ENCODE data around the gene SETD9. TPM values are rescaled to one million over a fixed set of nuclear protein-coding genes. Genes with fewer than 3 reads are reported as not detected.

The SETD9 gene, protein sequence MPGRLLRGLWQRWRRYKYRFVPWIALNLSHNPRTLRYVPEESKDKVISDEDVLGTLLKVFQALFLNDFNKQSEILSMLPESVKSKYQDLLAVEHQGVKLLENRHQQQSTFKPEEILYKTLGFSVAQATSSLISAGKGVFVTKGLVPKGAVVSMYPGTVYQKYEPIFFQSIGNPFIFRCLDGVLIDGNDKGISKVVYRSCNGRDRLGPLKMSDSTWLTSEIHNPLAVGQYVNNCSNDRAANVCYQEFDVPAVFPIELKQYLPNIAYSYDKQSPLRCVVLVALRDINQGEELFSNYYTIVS
- 4.7 TPM for total RNA-seq

DNA sequence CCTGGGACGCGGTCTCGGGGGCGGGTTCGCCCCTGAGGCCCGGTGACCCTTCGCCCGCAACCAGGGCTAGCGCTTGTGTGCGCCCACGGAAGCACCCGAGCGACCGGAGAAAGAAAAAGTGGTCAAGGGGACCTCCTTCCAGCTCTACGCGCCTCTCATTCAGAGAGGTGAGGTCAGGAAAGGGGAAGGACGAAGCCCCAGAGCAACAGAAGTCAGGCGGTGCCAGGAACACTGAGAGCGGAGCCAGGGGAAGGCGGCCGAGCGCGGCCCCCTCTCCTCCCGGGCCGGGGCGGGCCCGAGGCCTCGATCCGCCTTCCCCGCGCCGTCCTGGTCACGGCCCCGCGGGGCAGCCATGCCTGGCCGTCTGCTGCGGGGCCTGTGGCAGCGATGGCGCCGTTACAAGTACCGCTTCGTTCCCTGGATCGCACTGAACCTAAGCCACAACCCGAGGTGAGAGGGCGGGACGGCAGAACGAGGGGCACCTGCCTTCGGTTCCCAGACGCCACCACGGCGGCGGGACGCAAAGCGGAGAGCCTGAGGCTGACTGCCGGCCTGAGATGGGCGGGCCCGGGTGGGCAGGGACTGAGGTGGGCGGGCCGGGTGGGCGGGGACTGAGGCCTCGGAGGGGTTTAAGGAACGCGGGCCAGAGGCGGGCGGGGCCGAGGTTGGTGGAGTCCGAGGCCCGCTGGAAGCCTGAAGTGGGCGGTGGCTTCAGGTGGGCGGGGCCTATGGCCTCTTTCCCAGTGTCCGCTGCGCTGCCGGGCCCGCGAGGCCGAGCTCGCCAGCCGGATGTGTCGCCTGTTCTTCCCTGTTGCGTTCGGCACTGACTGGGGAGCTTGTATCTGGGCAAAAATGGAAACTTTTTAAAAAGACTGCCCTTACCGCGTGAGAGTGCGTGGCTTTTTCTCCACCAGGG lies at the start of gene SETD9:
TSS of gene SETD9 (plus strand) at position 303 of the 916 bp plus-strand sequence. CDS start at position 353, 50 bp downstream.
- DNase-seq: peak; percentile 97

DNA sequence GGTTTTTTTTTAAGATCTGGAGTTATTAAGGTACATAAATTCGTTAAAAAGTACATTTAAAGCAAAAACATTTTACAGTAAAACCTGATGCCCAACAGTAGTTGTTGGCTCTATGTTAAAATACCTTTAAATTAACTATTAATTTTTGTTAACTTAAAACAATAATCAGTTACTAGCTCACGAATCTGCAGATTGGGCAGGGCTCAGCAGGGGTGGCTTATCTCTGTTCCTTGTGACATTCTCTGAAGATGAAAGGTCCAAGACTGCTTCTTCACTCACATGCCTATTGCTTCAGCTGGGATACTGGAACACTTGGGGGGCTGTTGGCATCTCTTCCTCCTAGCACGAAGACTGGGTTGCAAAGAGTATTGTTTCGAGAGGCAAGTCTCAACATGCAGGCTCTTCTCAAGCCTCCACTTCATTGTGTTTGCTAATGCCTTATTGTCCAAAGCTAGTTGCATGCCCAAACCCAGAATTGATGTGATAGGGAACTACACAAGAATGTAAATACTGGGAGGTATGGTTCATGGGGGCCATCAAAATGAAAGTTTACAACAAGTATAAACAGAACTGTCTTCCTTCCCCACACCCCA lies 47.4 kb upstream of the SETD9 start:
- DNase-seq: no peak

DNA sequence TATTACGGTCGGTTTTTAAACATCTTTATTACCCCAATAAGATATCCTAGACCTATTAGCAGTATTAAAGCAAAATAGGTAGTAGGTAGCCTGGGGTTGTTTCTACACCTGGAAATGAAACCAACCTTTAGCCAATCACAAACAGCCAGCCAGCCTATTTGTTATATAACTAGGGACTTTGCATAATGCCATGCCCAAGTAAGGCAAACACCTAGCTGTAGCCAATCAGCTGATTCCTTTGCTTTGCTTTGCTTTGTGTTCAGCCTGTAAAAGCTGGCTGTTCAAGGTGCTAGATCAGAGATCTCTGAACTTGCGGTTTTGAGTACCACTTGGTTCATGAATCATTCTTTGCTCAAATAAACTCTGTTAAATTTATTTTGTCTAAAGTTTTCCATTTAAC lies 46.5 kb upstream of the SETD9 start:
- no peak for DNase-seq

DNA sequence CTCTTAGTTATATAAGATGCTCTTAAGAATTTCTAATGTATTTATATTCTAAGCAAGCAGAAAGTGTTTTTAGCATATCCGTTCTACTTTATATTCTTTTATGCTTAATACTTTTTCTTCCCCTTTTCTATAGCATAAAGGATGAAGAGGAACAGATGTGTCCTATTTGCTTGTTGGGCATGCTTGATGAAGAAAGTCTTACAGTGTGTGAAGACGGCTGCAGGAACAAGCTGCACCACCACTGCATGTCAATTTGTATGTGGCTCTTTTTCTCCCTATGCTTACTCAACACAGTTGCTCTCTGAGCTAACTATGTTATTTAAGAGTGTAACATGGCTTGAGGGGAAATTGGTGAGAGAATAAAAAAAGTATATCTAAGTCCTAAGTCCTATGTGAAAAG lies 37.6 kb upstream of the SETD9 start:
- DNase-seq: no peak

DNA sequence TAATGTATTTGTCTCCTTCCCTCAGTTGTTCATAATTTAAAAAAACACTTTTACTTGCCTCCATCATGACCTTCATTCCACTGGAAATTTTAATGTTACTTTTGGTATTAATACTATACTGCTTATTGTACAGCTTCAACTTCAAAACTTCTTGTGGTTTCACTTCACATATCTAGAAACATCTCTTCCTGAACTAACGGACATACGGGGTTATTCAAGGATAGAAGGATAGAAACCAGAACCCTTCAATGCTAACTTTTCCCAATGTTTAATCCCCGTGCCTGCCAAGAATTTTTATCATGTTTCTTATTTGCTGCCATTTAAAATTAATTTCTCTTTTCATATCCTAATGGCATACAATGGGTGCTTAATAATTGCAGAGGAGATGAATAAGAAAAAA lies 36.3 kb upstream of the SETD9 start:
- no peak for DNase-seq

DNA sequence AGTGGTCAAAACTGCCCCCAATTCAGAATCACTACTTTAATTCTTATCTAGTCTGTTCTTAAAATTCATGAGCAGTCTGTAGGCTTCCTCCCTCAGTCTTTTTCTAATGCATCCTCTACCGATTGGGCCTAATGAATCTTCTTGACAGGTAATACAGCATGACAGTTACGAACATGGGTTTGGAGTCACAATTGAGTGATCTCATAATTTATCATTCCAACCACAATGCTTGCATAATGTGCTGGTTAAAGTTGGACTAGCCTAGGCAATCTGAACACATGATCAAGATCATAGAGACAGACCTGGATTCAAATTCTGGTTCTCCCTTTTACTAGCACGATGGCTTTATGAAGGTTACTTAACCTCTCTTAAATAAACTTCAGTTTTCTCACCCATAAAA lies 33.1 kb upstream of the SETD9 start:
- DNase-seq: no peak

DNA sequence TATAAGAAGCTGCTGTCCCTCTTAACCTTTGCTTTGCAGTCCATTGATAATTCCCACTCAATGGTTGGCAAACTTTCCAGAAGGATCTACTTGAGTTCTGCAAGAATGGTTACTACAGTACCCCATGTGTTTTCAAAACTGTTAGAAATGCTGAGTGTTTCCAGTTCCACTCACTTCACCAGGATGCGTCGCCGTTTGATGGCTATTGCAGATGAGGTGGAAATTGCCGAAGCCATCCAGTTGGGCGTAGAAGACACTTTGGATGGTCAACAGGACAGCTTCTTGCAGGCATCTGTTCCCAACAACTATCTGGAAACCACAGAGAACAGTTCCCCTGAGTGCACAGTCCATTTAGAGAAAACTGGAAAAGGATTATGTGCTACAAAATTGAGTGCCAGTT lies 27.8 kb upstream of the SETD9 start:
- DNase-seq: no peak

DNA sequence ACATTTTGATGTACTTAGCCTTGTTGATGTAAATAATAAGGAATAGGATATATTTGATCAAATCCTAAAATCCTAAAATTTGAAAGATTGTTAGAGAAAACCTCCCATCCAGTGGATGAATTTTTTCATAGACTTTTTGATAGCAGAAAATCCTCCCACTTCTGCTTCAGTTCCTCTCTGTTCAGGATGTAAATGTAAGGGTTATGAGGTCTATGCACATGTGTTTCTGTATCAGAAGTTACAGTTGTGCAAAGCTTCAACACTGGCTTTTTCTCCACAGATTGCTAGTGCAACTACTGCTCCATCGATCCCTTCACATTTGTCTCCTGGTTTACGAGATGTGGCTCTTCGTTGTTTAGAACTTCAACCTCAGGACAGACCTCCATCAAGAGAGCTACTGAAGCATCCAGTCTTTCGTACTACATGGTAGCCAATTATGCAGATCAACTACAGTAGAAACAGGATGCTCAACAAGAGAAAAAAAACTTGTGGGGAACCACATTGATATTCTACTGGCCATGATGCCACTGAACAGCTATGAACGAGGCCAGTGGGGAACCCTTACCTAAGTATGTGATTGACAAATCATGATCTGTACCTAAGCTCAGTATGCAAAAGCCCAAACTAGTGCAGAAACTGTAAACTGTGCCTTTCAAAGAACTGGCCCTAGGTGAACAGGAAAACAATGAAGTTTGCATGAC lies 16.0 kb upstream of the SETD9 start:
- DNase-seq: no peak

DNA sequence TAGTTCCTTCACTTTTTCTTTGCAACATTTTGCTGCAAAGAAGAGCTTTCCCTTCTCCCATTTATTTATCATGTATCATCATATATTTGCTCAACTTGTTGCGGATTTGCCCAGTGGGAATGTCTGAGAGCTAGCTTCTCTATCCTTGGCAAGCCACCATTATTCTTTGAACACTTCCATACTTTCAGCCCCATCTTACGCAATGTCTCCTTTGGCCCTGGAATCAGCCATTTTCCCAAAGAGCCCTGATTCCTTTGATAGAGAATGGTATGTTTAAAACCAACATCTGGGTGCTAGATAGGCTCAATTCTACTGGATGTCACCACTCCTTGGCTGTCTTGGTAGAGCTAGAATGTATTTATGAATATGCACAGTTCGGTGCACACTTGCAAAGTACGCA lies 12.6 kb upstream of the SETD9 start:
- no peak for DNase-seq

DNA sequence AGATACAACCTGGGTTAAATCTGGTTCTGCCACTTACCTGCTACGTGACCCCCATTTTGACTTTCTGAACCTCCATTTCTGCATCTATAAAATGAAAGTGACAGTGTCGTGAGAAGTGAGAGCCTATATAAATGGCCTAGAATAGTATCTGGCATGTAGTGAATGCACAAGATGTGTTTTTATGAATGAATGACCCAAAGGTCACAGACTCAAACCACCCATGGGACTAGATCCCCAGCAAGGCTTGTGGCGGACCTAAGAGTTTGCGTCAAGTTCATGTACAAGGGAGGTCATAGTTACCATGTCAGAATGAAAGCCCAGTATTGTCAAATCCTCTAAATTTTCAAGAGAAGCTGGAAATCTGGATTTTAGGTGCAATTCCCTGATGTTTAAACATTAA lies 11.2 kb upstream of the SETD9 start:
- DNase-seq: no peak

DNA sequence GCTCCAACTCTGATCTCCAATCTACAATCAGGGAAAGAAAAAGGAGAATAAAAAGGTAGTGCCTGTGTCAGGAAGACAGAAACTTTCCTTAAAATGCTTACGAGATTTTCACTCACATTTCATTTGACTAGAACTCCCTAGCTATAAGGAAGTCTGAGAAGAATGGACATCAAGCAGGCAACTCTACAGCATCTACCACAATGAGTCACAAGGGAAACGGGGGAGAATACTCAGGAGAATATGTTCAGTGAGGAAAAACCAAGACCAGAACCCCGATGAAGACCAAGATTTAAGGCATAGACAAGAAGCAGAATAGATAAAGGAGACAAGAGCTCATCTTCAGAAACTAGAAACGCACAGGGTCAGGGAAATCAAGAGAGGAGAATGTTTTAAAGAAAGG lies 9.0 kb upstream of the SETD9 start:
- no peak for DNase-seq

DNA sequence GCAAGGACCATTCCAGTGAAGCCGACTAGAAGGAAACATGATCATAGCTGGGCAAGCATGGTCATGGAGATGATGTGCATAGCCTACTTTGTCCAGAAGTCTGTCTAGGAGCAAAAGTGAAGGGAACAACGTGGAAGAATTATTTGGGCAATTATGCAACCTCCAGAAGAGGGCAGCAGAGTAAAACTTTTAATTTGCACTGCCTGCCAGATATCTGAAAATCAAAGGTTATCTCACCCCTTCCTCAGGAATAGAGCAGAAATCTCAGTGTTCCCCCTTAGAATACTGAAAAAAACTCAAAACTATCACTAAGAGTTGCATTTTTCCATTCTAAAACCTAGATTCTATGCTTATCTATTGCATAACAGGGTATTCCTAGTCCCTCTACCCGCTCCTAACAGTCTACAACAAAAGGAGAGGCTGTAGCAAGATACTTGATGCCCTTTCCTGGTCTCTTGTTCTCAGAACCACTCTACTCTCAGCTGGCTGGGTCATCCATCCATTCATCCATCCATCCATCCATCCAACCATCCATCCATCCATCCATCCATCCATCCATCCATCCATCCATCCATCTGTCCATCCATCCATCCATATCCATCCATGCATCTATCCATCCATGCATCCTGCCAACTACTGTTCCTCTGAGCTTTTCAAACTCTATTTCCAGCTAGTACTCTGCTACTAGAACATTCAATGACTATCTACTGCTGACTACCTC lies 8.4 kb upstream of the SETD9 start:
- no peak for DNase-seq

DNA sequence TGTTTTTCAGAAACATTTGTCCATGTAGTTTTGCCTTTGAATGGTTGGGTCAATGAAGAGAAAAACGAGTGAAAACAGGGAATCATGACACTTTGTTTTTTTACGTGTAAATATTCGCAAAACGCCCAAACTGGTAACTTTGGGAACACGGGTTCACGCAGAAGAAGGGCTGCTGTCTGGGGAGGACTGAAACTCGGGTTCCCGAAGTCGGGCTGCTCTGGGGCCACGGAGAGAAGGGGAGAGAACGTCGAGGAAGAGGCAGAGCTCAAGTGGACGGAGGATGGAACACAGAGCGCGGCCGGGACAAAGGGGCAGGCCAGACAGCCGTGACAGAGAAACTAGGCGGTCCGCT lies 478 bp upstream of the SETD9 start:
- DNase-seq: no peak

DNA sequence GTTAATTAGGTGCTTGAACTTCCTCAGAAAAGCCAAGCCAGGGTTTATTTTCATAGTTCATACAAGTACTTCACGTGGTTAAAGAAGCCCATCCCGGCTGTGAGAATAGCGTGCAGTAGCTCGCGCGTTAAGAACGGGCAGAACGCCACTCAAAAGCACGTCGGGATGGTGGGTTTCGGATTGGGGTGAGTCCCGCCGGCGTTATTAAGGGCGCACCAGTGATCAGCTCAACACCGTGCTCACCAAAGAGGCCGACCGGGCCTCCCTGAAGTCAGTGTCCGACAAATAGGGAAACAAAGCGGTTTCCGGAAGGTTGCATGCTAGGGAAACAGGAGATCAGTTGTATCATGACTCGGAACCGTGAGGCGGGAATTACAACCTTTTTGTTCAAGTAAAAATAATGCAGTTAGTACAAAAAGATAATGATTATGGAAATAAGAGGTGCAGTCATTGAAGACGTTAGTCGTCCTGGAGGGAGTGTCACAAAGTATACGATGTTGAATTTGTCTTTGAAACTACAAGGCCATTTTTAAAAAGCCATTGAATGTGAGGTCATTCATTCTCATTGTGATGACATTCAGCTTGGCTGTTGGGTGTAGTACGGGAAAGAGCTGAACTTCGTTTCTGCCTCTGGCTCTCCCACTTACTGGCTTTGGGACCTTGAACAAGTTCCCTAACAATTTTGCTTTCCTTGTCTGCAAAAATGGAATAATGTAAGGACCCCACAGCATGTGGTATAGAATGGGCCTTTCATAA lies 992 bp downstream of the SETD9 start:
- peak; percentile 68 for DNase-seq

DNA sequence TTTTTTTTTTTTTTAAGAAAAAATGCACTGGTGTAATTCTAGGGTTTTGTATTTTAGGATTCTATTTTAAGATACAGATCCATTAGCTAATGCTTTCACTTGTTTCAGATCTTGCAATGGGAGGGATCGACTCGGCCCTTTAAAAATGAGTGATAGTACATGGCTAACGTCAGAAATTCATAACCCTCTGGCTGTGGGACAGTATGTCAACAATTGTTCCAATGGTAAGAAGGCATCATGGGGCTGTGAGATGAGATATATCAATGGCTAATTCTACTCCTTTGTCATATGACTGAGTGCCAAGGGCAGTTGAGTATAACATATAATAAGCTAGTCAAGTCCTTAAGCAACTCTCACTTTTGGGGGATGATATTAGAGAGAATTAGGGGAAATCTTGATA lies 4.4 kb downstream of the SETD9 start:
- no peak for DNase-seq

DNA sequence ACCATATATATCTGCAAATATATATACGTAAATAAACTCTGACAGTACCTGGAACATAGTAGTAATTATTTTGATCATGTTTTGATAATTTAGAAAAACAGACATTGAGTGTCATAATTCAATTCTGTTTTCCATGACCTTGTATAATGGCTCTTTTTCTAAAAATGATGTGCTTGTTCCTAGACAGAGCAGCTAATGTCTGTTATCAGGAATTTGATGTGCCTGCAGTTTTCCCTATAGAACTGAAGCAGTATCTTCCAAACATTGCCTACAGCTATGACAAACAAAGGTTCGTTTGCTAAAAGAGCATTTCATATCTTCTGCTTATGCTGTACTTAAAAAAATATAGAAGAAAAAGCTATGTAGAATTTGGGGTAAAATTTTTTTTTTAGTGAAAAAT lies 5.3 kb downstream of the SETD9 start:
- no peak for DNase-seq

DNA sequence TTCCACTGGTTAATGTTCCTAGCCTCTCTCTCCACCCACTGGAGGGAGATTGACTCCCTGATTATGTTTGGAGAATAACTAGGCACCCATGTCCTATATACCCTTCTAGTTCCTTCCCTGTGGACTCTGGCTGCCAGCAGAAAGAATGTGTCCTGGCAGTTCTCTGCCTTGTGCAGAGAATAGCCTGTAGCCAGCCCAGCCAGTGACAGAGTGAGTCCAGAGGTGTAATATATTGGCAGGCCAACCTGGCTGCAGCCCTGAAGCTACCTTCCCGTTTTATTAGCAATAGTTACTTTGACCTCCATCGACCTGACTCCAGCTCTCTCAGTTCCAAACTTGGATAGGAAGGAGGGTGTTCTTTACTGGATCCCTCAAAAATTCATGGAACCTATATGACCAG lies 8.1 kb downstream of the SETD9 start:
- DNase-seq: no peak

DNA sequence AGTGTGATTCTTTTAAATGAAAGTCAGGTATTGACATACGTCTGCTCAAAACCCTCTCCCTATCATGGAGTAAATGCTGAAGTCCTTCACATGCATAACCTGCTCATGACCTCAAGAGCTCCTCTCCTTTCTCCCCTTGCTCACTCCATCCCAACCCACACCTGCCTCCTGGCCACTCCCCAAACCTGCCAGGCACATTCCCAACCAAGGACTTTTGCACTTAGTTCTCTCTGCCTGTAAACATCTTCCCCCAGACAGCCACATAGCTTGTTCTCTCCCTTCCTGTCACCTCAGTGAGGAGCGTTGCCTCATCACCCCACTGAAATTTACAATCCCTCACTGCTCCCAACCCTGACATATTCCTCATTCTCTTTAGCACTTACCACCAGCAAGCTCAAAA lies 8.7 kb downstream of the SETD9 start:
- DNase-seq: no peak

DNA sequence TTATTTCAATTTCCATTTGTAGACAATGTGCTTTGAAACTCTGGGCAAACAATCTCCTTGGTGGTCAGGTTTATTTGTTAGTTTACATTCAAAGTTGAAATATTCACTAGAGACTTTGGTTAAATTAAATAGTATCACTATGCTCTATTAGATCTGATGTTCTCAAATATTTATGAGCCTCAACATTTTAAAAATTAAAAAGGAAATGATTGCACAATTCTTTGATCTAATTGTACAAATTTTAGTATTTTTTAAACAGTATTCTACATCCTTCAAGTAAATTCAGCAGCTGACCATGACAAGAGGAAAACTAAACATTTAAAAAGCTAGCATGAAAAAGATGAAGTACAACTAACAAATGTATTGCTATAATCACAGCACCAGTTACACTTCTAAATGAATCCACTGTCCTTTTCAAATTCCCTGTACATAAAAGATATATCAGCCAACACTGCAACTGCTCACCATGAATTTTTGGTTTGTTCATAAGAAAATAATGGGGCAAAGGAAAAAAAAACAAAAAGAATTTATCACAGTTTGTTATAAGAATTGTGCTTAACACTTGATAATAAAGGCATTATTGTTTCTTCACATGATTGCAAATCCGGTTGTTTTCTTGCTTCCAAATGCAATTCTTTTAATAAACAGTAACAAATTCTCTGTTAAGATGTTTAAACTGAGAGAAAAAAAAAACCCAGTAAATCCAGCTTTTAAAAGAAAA lies 10.7 kb downstream of the SETD9 start:
- DNase-seq: no peak

DNA sequence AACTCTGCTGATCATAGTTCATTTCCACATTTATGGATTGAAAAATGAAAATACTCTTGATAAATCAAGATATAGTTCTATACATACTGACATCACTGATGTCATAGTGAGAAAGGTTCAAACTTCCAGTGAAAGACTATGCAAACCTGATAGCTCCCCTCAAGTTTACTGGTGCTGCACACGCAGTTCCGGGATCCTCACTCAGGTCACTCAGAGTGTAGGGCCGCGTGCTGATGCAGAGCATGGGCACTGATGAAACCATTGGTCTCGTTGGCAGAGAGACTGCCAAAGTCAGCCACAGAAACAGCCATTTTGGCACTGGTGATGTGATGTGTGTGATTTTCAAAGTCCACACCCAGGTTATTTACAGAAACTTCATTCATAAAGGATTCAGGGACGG lies 13.5 kb downstream of the SETD9 start:
- DNase-seq: no peak

DNA sequence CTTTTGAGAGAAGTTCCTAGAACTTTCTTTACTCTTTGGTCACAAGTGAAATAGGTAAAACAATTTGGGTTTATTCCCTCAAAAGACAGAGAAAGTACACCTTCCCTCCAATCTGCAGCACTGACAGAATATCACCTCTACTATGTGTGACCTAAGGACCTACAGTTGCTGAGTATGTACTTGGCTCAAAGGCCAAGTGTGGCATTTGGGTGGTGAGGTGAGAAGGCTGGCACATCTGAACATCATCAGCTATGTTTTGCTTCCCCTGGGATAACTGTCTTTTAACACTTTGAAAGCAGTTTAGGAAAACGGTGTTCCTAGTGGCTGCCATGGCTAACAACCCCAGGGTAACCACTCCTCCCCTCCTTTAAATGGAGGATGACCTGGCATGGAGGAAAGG lies 24.9 kb downstream of the SETD9 start:
- no peak for DNase-seq
